Lower leg skin (tissue), 4 donors: ENCODE data around the gene MFSD12. TPM values are rescaled to one million over a fixed set of nuclear protein-coding genes. Genes with fewer than 3 reads are reported as not detected.

ENCODE experiments used
- DNase-seq, 2 donors: peaks; one replicate each; pipeline ENCODE4 v3.0.0-alpha.2; 2019; ENCODE audit warnings: low spot score in 2 of 2
- H3K4me3 ChIP-seq: fragments of 200-600 bp; sonication (generic); 2 replicates; pipeline ENCODE4 v1.5.1; 2017; ENCODE audit warnings: mild to moderate bottlenecking, low read depth; ENCODE audit not compliant: poor library complexity, severe bottlenecking
- CTCF ChIP-seq, 3 donors: fragments of 450-650 bp; IDR thresholded peaks; one replicate each; pipeline ENCODE4 v1.5.1; 2016; ENCODE audit warnings: antibody characterized with exemption in 3 of 3, mild to moderate bottlenecking in 3 of 3, moderate library complexity in 2 of 3
- POLR2A ChIP-seq, 2 donors: fragments of 450-650 bp; IDR thresholded peaks; one replicate each; pipeline ENCODE4 v1.6.1; 2016 to 2017; ENCODE audit warnings: antibody characterized with exemption in 2 of 2, mild to moderate bottlenecking in 1 of 2, moderate library complexity in 1 of 2
- WGBS, 2 donors: methylation state at CpG; one replicate each; pipeline ENCODE4 v1.1.5; 2018; 5-methylcytosine and 5-hydroxymethylcytosine counted together
- intact Hi-C: fragments of 100-400 bp; cut with DNase I; formaldehyde crosslinking; loops from one replicate; pipeline ENCODE4 v1.15.0; 2023; ENCODE audit warnings: low total_unique reads
- total RNA-seq, 4 donors: library from RNA; depleted of rRNA; stranded (reverse); fragments of >200 nt; gene quantifications; one replicate each; pipeline ENCODE4 v1.1.0, GENCODE V29; 2016

Gene MFSD12
- total RNA-seq, 4 donors from 2014 or later = 43.3 to 98.2 (median 56.3) TPM

GRCh38 chr19:3535235-3535535, 22.2 kb downstream of the MFSD12 start:
- no peak for DNase-seq
- intact Hi-C loops = no loop called here
- WGBS, 2 donors = 88 to 94% methylated on average over 4 to 9 of the region's 9 CpGs

GRCh38 chr19:3534375-3535234, 22.8 kb downstream of the MFSD12 start:
- DNase-seq = no peak
- intact Hi-C loops = no loop called here
- TF ChIP-seq CTCF (IDR thresholded peaks at IDR 0.05) (no peak), POLR2A (IDR thresholded peaks at IDR 0.05) (no peak)
- WGBS, 2 donors = 89% methylated on average over 38 of the region's 38 CpGs
- no peak overlapping the region for H3K4me3 ChIP-seq

More at GRCh38 chr19:3535235-3535535, 22.2 kb downstream of the MFSD12 start:
- TF ChIP-seq CTCF (IDR thresholded peaks at IDR 0.05) = no peak
- TF ChIP-seq POLR2A (IDR thresholded peaks at IDR 0.05) = no peak
- no peak overlapping the region for H3K4me3 ChIP-seq

- TF ChIP-seq POLR2A (IDR thresholded peaks at IDR 0.05) = no peak
- no peak for TF ChIP-seq CTCF (IDR thresholded peaks at IDR 0.05)
- intact Hi-C loops = no loop called here
- WGBS, 2 donors = 80 to 83% methylated on average over 12 of the region's 12 CpGs
- no peak overlapping the region for H3K4me3 ChIP-seq
- DNase-seq = no peak
These were observed 23.7 kb downstream of the MFSD12 start for GRCh38 chr19:3533563-3534216.

- TF ChIP-seq CTCF (IDR thresholded peaks at IDR 0.05) = no peak
- TF ChIP-seq POLR2A (IDR thresholded peaks at IDR 0.05) = no peak
- intact Hi-C loops = no loop called here
- no peak overlapping the region for H3K4me3 ChIP-seq
- no peak for DNase-seq
- 86 to 88% methylated on average over 17 of the region's 17 CpGs for WGBS, 2 donors
These were observed 24.4 kb downstream of the MFSD12 start for GRCh38 chr19:3533033-3533432.

GRCh38 chr19:3532154-3532786, 25.1 kb downstream of the MFSD12 start:
- no peak for DNase-seq
- 86 to 95% methylated on average over 23 to 25 of the region's 33 CpGs for WGBS, 2 donors
- intact Hi-C loops = no loop called here
- no peak overlapping the region for H3K4me3 ChIP-seq
- TF ChIP-seq POLR2A (IDR thresholded peaks at IDR 0.05) (no peak), CTCF (IDR thresholded peaks at IDR 0.05) (no peak)
